ENCODE results near the gene OTOF.

Gene OTOF

GRCh38 chr2:26414311-26414710, 63.6 kb downstream of the OTOF start:
- Histone ChIP-seq H3K4me3 (ENCODE audit: insufficient read depth, low read depth, low read length, poor library complexity, severe bottlenecking) (no peak overlapping the region), H3K27me3 (replicated peaks; ENCODE audit: control insufficient read depth, insufficient read depth, low read length, poor library complexity, severe bottlenecking) (no peaks in the 10 kb centered on the region), H3K36me3 (ENCODE audit: control insufficient read depth, insufficient read depth, low read length) (no peaks in the 10 kb centered on the region), H3K27ac (ENCODE audit: insufficient read depth, low read length, poor library complexity, severe bottlenecking) (no peak overlapping the region), H3K4me1 (ENCODE audit: control insufficient read depth, insufficient read depth, low read length, poor library complexity, severe bottlenecking) (no peaks in the 10 kb centered on the region), H3K9me3 (ENCODE audit: control insufficient read depth, low read length) (no peaks in the 10 kb centered on the region)
- no peak for DNase-seq

GRCh38 chr2:26412091-26412673, 65.7 kb downstream of the OTOF start:
- H3K4me3 ChIP-seq (ENCODE audit: insufficient read depth, low read depth, low read length, poor library complexity, severe bottlenecking) = peak overlapping the region; percentile 3
- H3K27ac ChIP-seq (ENCODE audit: insufficient read depth, low read length, poor library complexity, severe bottlenecking) = no peak overlapping the region
- no peaks in the 10 kb centered on the region for H3K4me1 ChIP-seq (ENCODE audit: control insufficient read depth, insufficient read depth, low read length, poor library complexity, severe bottlenecking)
- H3K36me3 ChIP-seq (ENCODE audit: control insufficient read depth, insufficient read depth, low read length) = no peaks in the 10 kb centered on the region
- H3K27me3 ChIP-seq (replicated peaks; ENCODE audit: control insufficient read depth, insufficient read depth, low read length, poor library complexity, severe bottlenecking) = peaks cover 4% of the 10 kb centered on the region
- H3K9me3 ChIP-seq (ENCODE audit: control insufficient read depth, low read length) = no peaks in the 10 kb centered on the region
- DNase-seq = no peak

DNA sequence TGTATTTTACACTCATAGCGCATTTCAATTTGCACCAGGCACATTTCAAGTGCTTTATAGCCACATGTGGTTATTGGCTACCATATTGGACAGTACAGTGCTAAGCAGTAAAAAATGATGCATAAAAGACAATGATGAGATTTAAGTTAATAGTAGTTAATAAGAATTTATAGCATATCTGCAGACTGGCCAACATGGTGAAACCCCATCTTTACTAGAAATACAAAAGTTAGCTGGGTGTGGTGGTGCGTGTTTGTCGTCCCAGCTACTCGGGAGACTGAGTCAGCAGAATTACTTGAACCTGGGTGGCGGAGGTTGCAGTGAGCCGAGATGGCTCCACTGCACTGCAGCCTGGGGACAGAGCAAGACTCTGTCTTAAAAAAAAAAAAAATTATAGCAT, 66.5 kb downstream of the OTOF start:
- Histone ChIP-seq H3K27me3 (replicated peaks; ENCODE audit: control insufficient read depth, insufficient read depth, low read length, poor library complexity, severe bottlenecking) (peaks cover 4% of the 10 kb centered on the region), H3K4me1 (ENCODE audit: control insufficient read depth, insufficient read depth, low read length, poor library complexity, severe bottlenecking) (no peaks in the 10 kb centered on the region), H3K9me3 (ENCODE audit: control insufficient read depth, low read length) (no peaks in the 10 kb centered on the region), H3K4me3 (ENCODE audit: insufficient read depth, low read depth, low read length, poor library complexity, severe bottlenecking) (no peak overlapping the region), H3K36me3 (ENCODE audit: control insufficient read depth, insufficient read depth, low read length) (no peaks in the 10 kb centered on the region), H3K27ac (ENCODE audit: insufficient read depth, low read length, poor library complexity, severe bottlenecking) (no peak overlapping the region)
- no peak for DNase-seq

GRCh38 chr2:26410764-26411243, 67.1 kb downstream of the OTOF start:
- H3K27me3 ChIP-seq (replicated peaks; ENCODE audit: control insufficient read depth, insufficient read depth, low read length, poor library complexity, severe bottlenecking) = peaks cover 4% of the 10 kb centered on the region
- no peaks in the 10 kb centered on the region for H3K4me1 ChIP-seq (ENCODE audit: control insufficient read depth, insufficient read depth, low read length, poor library complexity, severe bottlenecking)
- H3K9me3 ChIP-seq (ENCODE audit: control insufficient read depth, low read length) = no peaks in the 10 kb centered on the region
- H3K36me3 ChIP-seq (ENCODE audit: control insufficient read depth, insufficient read depth, low read length) = no peaks in the 10 kb centered on the region
- H3K27ac ChIP-seq (ENCODE audit: insufficient read depth, low read length, poor library complexity, severe bottlenecking) = no peak overlapping the region
- H3K4me3 ChIP-seq (ENCODE audit: insufficient read depth, low read depth, low read length, poor library complexity, severe bottlenecking) = no peak overlapping the region
- no peak for DNase-seq

DNA sequence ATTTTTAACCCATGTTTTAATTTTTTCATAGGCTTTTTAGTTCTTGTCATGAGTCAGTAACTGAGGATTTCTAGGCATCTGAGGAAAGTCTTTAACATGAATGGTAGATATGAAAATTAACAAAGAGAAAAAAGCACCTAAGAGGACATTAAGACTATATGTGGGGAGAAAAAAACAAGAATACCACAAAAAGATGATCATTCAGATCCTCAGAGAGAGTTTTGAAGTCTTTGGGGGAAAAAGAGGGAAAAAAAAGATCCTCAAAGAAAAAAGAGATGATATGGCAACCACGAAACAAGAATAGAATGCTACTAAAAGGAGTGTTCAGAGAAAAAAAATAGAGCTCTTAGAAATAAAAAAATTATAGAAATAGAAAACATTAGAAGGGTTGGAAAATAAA, 68.1 kb downstream of the OTOF start:
- Histone ChIP-seq H3K4me1 (ENCODE audit: control insufficient read depth, insufficient read depth, low read length, poor library complexity, severe bottlenecking) (no peaks in the 10 kb centered on the region), H3K4me3 (ENCODE audit: insufficient read depth, low read depth, low read length, poor library complexity, severe bottlenecking) (no peak overlapping the region), H3K9me3 (ENCODE audit: control insufficient read depth, low read length) (no peaks in the 10 kb centered on the region), H3K27me3 (replicated peaks; ENCODE audit: control insufficient read depth, insufficient read depth, low read length, poor library complexity, severe bottlenecking) (peaks cover 4% of the 10 kb centered on the region), H3K36me3 (ENCODE audit: control insufficient read depth, insufficient read depth, low read length) (no peaks in the 10 kb centered on the region), H3K27ac (ENCODE audit: insufficient read depth, low read length, poor library complexity, severe bottlenecking) (no peak overlapping the region)
- no peak for DNase-seq

GRCh38 chr2:26407526-26407925, 70.4 kb downstream of the OTOF start:
- Histone ChIP-seq H3K4me1 (ENCODE audit: control insufficient read depth, insufficient read depth, low read length, poor library complexity, severe bottlenecking) (no peaks in the 10 kb centered on the region), H3K36me3 (ENCODE audit: control insufficient read depth, insufficient read depth, low read length) (no peaks in the 10 kb centered on the region), H3K27ac (ENCODE audit: insufficient read depth, low read length, poor library complexity, severe bottlenecking) (no peak overlapping the region), H3K4me3 (ENCODE audit: insufficient read depth, low read depth, low read length, poor library complexity, severe bottlenecking) (no peak overlapping the region), H3K27me3 (replicated peaks; ENCODE audit: control insufficient read depth, insufficient read depth, low read length, poor library complexity, severe bottlenecking) (peaks cover 8% of the 10 kb centered on the region), H3K9me3 (ENCODE audit: control insufficient read depth, low read length) (no peaks in the 10 kb centered on the region)
- DNase-seq = no peak

Measured in effector memory CD4-positive, alpha-beta T cell (primary cell).